ENCODE data around the gene JAG1. TPM values are rescaled to one million over a fixed set of nuclear protein-coding genes. Genes with fewer than 3 reads are reported as not detected.

Gene JAG1
- total RNA-seq, 1 donor from 2014 or later: 42.1 TPM

GRCh38 chr20:10644458-10645204 is 29.2 kb downstream of the JAG1 start:
- intact Hi-C loops (cut with DNase I): no loop called here
- no peak for DNase-seq (ENCODE audit: low spot score)

GRCh38 chr20:10643560-10643873 is 30.3 kb downstream of the JAG1 start:
- intact Hi-C loops (cut with DNase I): no loop called here

GRCh38 chr20:10642856-10643559 is 30.8 kb downstream of the JAG1 start:
- no peak for DNase-seq (ENCODE audit: low spot score)
- intact Hi-C loops (cut with DNase I): no loop called here

More at GRCh38 chr20:10643560-10643873, 30.3 kb downstream of the JAG1 start:
- no peak for DNase-seq (ENCODE audit: low spot score)

DNA sequence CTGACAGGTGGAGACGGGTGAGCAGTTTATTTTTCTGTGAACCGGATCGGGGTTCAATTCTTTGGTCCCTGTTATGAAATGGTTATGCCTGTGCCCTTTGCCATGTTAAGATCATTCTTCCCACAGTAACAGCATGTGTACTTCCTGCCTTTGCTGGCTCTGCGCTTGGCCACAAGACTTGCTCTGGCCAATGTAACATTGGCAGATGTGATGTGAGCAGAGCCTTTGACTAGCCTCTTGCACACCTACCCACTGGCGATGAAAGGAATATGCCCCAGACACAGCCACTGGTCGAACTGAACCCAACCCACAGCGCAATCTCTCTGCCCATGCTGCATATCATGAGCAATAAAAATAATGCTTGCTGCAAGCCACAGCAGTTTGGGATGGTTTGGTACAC is 31.9 kb downstream of the JAG1 start:
- intact Hi-C loops (cut with DNase I): no loop called here
- DNase-seq (ENCODE audit: low spot score): no peak

DNA sequence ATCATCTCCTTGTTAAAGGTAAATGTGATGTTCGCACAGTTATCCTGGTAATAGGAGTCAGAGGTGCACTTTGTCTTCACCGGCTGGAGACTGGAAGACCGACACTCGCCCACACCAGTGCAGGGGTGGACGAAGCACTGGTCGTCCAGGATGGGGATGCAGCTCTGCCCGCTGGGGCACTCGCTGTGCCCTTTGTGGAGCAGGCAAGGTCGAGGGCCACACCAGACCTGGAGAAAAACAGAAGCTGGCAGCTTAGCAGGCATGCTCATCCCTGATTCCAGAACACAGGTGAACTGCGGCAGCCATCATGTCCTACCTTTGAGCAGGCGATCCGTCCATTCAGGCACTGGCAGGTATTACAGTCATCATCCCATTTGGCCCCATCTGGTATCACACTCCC is 32.3 kb downstream of the JAG1 start:
- intact Hi-C loops (cut with DNase I): no loop called here

GRCh38 chr20:10640897-10641296 is 32.9 kb downstream of the JAG1 start:
- intact Hi-C loops (cut with DNase I): no loop called here

More for the DNA sequence above, 32.3 kb downstream of the JAG1 start:
- no peak for DNase-seq (ENCODE audit: low spot score)

GRCh38 chr20:10639737-10640556 is 33.9 kb downstream of the JAG1 start:
- intact Hi-C loops (cut with DNase I): no loop called here
- DNase-seq (ENCODE audit: low spot score): no peak

More at GRCh38 chr20:10640897-10641296, 32.9 kb downstream of the JAG1 start:
- no peak for DNase-seq (ENCODE audit: low spot score)

DNA sequence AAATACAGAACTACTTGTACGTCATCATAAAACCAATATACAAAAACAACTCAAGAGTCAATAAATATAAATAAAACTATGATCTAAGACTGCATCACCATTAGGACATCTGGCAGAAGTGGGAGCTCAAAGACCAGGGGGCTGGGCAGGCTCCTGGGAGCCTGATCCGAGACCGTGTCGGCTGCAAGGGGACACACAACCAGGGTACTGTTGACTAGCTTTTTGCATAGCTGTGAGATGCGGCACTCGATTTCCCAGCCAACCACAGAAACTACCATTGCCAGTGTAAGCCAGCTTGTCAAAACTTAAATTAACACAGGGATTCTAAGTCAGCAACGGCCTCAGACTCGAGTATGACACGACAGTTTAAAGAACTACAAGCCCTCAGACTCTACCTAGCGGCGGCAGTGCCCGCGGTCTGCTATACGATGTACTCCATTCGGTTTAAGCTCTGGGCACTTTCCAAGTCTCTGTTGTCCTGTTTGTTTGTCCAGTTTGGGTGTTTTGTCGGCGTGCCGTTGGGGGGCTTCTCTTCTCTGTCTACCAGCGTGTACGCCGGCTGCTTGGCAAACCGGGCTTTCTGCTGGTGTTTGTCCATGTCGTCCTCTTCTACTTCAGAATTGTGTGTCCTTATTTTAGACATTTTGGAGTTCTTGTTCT is 34.6 kb downstream of the JAG1 start:
- intact Hi-C loops (cut with DNase I): no loop called here
- no peak for DNase-seq (ENCODE audit: low spot score)

DNA sequence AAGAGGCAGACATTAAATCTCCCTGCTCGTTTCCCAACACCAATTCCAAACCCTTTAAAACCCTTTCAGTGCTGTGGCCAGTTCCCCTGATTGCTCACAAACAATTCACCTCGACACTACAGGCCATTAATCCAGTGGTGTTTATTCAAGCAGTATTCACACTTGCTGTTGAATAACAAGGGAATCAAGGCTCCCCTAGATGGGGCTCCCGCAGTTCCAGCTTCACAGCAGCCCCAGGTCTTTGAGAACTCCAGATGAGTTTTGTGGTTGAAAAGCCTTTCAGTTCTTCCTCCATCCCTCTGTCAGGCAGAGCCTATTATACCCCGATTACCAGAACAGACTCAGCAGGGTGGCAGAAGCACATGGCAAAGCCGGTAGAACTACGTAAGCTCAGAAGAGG is 36.2 kb downstream of the JAG1 start:
- intact Hi-C loops (cut with DNase I): no loop called here
- no peak for DNase-seq (ENCODE audit: low spot score)

DNA sequence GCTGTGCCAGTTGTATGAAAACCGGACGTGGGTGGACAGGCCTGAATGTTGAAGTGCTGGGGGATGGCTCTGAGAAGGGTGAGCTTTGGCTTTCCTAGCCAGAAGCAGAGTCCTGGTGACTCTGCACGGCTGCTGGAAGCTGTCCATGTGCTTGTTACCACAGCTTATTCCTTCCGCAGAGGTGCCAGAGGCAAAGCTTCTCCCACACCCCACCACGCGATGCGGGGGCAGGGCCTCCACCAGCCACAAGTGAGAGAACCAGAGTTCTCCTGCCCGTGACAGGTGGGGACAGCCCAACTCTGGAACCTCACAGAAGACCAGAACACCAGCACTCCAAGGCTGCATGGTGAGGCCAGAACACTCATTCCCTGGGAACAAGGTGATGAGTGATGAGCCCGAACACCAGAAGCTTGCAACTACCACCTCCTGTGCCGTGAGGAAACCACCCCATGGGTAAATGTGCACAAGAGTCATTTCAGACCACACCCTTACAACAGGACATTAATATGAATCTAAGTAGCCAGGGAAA is 36.7 kb downstream of the JAG1 start:
- DNase-seq (ENCODE audit: low spot score): no peak
- intact Hi-C loops (cut with DNase I): no loop called here

GRCh38 chr20:10636326-10636818 is 37.4 kb downstream of the JAG1 start:
- intact Hi-C loops (cut with DNase I): no loop called here
- DNase-seq (ENCODE audit: low spot score): no peak

- no peak for DNase-seq (ENCODE audit: low spot score)
- intact Hi-C loops (cut with DNase I): no loop called here
These were observed 38.2 kb downstream of the JAG1 start for GRCh38 chr20:10635476-10636208.

DNA sequence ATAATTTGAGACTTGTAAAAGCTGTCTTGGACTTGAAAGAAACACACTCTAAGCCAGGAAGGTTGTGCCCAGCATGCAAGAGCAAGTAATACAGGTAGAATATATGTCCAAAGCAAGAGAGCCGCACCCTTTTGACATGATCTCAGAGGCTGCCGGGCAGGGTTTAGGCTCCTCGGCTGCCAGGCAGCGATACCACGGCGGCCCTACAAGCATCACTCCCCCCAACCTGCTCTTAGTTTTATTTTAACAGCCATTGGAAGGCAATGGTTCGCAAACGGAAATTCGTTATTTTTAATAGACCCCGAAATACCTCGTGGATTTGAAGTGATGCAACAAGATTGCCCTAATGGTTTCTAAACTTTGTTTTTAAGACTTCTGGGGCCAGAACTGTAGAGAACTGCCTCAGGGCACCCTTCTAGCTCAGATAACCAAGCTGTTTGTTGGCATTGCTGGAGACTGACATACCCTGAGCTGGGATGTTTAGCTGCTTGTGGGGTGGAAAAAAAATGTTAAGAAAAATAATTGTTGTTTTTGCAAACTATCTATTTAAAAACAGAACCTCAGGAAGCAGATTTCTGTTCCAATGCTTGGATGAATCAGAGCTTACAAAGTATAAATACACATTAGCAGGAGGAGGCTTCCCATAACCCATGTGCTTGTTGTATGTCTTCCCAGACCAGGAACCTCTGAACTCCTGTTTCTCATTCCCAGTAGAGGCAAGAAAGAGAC is 39.0 kb downstream of the JAG1 start:
- DNase-seq (ENCODE audit: low spot score): no peak
- intact Hi-C loops (cut with DNase I): no loop called here

- DNase-seq (ENCODE audit: low spot score): no peak
- intact Hi-C loops (cut with DNase I): no loop called here
These were observed 39.6 kb downstream of the JAG1 start for GRCh38 chr20:10634211-10634610.

- no peak for DNase-seq (ENCODE audit: low spot score)
- intact Hi-C loops (cut with DNase I): no loop called here
These were observed 40.1 kb downstream of the JAG1 start for GRCh38 chr20:10633718-10634117.

- DNase-seq (ENCODE audit: low spot score): no peak
- intact Hi-C loops (cut with DNase I): no loop called here
These were observed 40.9 kb downstream of the JAG1 start for GRCh38 chr20:10632721-10633509.

GRCh38 chr20:10631126-10631525 is 42.7 kb downstream of the JAG1 start:
- intact Hi-C loops (cut with DNase I): no loop called here
- DNase-seq (ENCODE audit: low spot score): no peak
